Measurements from ENCODE around the gene ZNF692. TPM values are rescaled to one million over a fixed set of nuclear protein-coding genes. Genes with fewer than 3 reads are reported as not detected.

ZNF692 gene
- total and polyA plus RNA-seq, 2 of the 13 experiments (the other 11 are each of a cell fraction or from before 2014, with no cell fraction given), result 27.3 to 45.8 TPM

DNA sequence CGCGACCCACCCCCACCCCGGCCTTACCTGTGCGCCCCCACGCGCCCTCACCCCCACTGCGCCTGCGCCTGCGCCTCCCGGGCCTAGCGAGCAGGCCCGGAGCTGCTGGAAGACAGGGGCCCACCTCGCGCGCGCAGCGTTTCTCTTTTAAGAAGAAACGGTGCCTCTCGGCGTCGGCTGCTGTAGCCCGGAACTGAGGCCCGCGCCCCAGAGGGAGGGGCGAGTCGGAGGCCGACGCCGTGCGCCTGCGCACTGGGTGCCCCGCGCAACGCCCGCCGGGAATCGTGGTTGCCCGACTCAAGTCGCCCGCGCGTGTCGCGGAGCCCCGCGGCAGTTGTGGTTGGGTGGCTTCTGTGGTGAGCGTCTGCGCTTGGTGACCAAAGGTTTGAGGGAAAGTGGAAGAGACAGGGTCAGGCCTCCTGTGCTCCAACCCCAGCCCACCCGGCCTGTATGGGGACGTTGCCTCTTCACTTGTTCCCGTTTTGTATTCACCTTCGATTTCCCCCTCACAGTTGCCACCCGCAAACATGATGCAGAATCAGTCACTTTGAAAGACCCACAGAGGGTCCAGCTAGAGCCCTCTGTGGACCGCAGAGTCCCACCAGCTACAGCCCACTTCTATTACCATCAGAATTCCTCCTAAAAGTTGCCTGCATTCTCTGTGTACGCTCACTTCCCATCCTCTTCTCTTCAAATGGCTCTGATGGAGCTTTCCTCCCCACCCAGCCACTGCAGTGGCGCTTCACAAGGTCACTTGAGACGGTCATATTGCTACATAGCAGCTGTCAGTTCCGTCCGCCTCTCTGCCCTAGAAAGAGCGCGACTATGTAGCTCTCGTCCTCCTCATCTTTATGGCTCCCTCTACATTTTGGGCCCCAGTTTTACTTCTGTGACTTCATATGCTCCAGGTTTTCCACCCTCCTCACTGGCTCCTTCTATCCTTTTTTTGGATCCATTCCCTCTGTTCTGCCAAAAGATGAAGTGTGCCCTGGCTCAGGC lies at the start of gene ZNF692 (continued):
- peak; percentile 86 for TF ChIP-seq ZNF761 (CRISPR knock-in tag; conservative IDR thresholded peaks at IDR 0.05)
- peak; percentile 46; the same call in 1 of the 2 replicates for TF ChIP-seq SRY (CRISPR knock-in tag; IDR thresholded peaks at IDR 0.05)
- TF ChIP-seq ZNF644 (CRISPR knock-in tag; IDR thresholded peaks at IDR 0.05; ENCODE audit: low read depth), result no peak
- TF ChIP-seq JUND (CRISPR knock-in tag; IDR thresholded peaks at IDR 0.05), result no peak
- peak; percentile 45 for TF ChIP-seq CBX1 (IDR thresholded peaks at IDR 0.05; ENCODE audit: low read depth)
- no peak for TF ChIP-seq ZNF333 (CRISPR knock-in tag; IDR thresholded peaks at IDR 0.05; ENCODE audit: borderline replicate concordance)
- TF ChIP-seq FOXC1 (CRISPR knock-in tag; IDR thresholded peaks at IDR 0.05; ENCODE audit: borderline replicate concordance), result peak; percentile 46; the same call in 1 of the 2 replicates
- no peak for TF ChIP-seq ZNF775 (CRISPR knock-in tag; IDR thresholded peaks at IDR 0.05; ENCODE audit: borderline replicate concordance)
- TF ChIP-seq RXRA (CRISPR knock-in tag; IDR thresholded peaks at IDR 0.05), result peak; percentile 52; the same call in 1 of the 2 replicates
- TF ChIP-seq ZNF878 (CRISPR knock-in tag; IDR thresholded peaks at IDR 0.05), result no peak
- no peak for TF ChIP-seq ZNF3 (CRISPR knock-in tag; IDR thresholded peaks at IDR 0.05)
- peak; percentile 88 for TF ChIP-seq KAT8 (CRISPR knock-in tag; IDR thresholded peaks at IDR 0.05)
- TF ChIP-seq HES4 (CRISPR knock-in tag; IDR thresholded peaks at IDR 0.05; ENCODE audit: borderline replicate concordance), result no peak
- no peak for TF ChIP-seq SRSF9 (IDR thresholded peaks at IDR 0.05; ENCODE audit: borderline replicate concordance, insufficient read depth, low read depth, low read length, poor library complexity, severe bottlenecking)
- no peak for TF ChIP-seq RARG (CRISPR knock-in tag; IDR thresholded peaks at IDR 0.05; ENCODE audit: low read depth)
- no peak for TF ChIP-seq LCORL (IDR thresholded peaks at IDR 0.05)
- peak; percentile 38; the same call in 1 of the 2 replicates for TF ChIP-seq LCORL (CRISPR knock-in tag; IDR thresholded peaks at IDR 0.05)
- TF ChIP-seq PCBP1 (IDR thresholded peaks at IDR 0.05; ENCODE audit: borderline replicate concordance, low read depth, low read length), result no peak
- TF ChIP-seq ZNF841 (CRISPR knock-in tag; IDR thresholded peaks at IDR 0.05; ENCODE audit: borderline replicate concordance), result no peak
- TF ChIP-seq, protein P1, sequence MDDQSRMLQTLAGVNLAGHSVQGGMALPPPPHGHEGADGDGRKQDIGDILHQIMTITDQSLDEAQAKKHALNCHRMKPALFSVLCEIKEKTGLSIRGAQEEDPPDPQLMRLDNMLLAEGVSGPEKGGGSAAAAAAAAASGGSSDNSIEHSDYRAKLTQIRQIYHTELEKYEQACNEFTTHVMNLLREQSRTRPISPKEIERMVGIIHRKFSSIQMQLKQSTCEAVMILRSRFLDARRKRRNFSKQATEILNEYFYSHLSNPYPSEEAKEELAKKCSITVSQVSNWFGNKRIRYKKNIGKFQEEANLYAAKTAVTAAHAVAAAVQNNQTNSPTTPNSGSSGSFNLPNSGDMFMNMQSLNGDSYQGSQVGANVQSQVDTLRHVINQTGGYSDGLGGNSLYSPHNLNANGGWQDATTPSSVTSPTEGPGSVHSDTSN (CRISPR knock-in tag; IDR thresholded peaks at IDR 0.05; ENCODE audit: borderline replicate concordance), result no peak
- TF ChIP-seq ZNF441 (CRISPR knock-in tag; IDR thresholded peaks at IDR 0.05; ENCODE audit: borderline replicate concordance), result no peak
- no peak for TF ChIP-seq ZNF383 (CRISPR knock-in tag; IDR thresholded peaks at IDR 0.05; ENCODE audit: borderline replicate concordance)
- TF ChIP-seq U2AF1 (optimal IDR thresholded peaks at IDR 0.05; ENCODE audit: low read depth, low read length), result no peak
- TF ChIP-seq MED1 (CRISPR knock-in tag; IDR thresholded peaks at IDR 0.05), result no peak
- TF ChIP-seq TCF12 (IDR thresholded peaks at IDR 0.05), result no peak
- TF ChIP-seq TCF12 (CRISPR knock-in tag; IDR thresholded peaks at IDR 0.05), result no peak
- no peak for TF ChIP-seq JUNB (CRISPR knock-in tag; IDR thresholded peaks at IDR 0.05; ENCODE audit: borderline replicate concordance)
- TF ChIP-seq ZFP37 (CRISPR knock-in tag; IDR thresholded peaks at IDR 0.05; ENCODE audit: borderline replicate concordance), result no peak
- TF ChIP-seq SCMH1 (CRISPR knock-in tag; IDR thresholded peaks at IDR 0.05; ENCODE audit: borderline replicate concordance), result no peak
- no peak for TF ChIP-seq XBP1 (CRISPR knock-in tag; IDR thresholded peaks at IDR 0.05)
- TF ChIP-seq ZNF382 (CRISPR knock-in tag; IDR thresholded peaks at IDR 0.05; ENCODE audit: borderline replicate concordance), result no peak

Data from HepG2 (cell line).